ENCODE measurements around the gene STX4. TPM values are rescaled to one million over a fixed set of nuclear protein-coding genes. Genes with fewer than 3 reads are reported as not detected.

STX4 gene
- total RNA-seq, 4 donors from 2014 or later = 14.9 to 24.3 (median 21.4) TPM

- ATAC-seq (no peak), DNase-seq (no peak)
- intact Hi-C loops (cut with DNase I; ENCODE audit: low total_unique reads) (no loop called here), in situ Hi-C loops (cut with MboI; ENCODE audit: low sequenced_read_pairs in 4 of 4) (loop anchor here in 2 of 4 donors (25.0 kb wide), 2 partner anchors 142 to 842 kb away; partner anchors contain the start of genes PRSS36 (in 1 of the 2) and ZNF267 (in 1 of the 2))
- Histone ChIP-seq H3K4me1 (peaks cover 5 to 12% of the 10 kb centered on the region in 2 donors), H3K4me3 (no peak overlapping the region), H3K9me3 (no peaks in the 10 kb centered on the region), H3K36me3 (no peaks in the 10 kb centered on the region), H3K27ac (no peak overlapping the region), H3K27me3 (no peaks in the 10 kb centered on the region)
- TF ChIP-seq POLR2A (IDR thresholded peaks at IDR 0.05) (no peak), CTCF (IDR thresholded peaks at IDR 0.05 in 4 of 5, conservative IDR thresholded peaks at IDR 0.05 in 1 of 5) (no peak)
Measured at GRCh38 chr16:31020536-31020935, 12.8 kb upstream of the STX4 start.

GRCh38 chr16:31022544-31023251, 10.7 kb upstream of the STX4 start:
- ATAC-seq = peak; percentile 94 to 99
- no peaks in the 10 kb centered on the region for H3K27me3 ChIP-seq
- peak overlapping the region in 3 of 4 donors; percentile 67 to 73 (median 69) for H3K27ac ChIP-seq

GRCh38 chr16:31023252-31023602, 10.1 kb upstream of the STX4 start:
- intact Hi-C loops (cut with DNase I; ENCODE audit: low total_unique reads) = no loop called here
- in situ Hi-C loops (cut with MboI; ENCODE audit: low sequenced_read_pairs in 4 of 4) = loop anchor here in 2 of 4 donors (25.0 kb wide), 2 partner anchors 139 to 839 kb away; partner anchors contain the start of genes PRSS36 (in 1 of the 2) and ZNF267 (in 1 of the 2)
- ATAC-seq = no peak

More at GRCh38 chr16:31022544-31023251, 10.7 kb upstream of the STX4 start:
- intact Hi-C loops (cut with DNase I; ENCODE audit: low total_unique reads) = no loop called here
- Histone ChIP-seq H3K36me3 (no peaks in the 10 kb centered on the region), H3K4me1 (peaks cover 5 to 12% of the 10 kb centered on the region in 2 donors), H3K9me3 (no peaks in the 10 kb centered on the region), H3K4me3 (no peak overlapping the region)
- in situ Hi-C loops (cut with MboI; ENCODE audit: low sequenced_read_pairs in 4 of 4) = loop anchor here in 2 of 4 donors (25.0 kb wide), 2 partner anchors 140 to 840 kb away; partner anchors contain the start of genes PRSS36 (in 1 of the 2) and ZNF267 (in 1 of the 2)
- TF ChIP-seq POLR2A (IDR thresholded peaks at IDR 0.05) (no peak), CTCF (IDR thresholded peaks at IDR 0.05 in 4 of 5, conservative IDR thresholded peaks at IDR 0.05 in 1 of 5) (no peak)
- DNase-seq = peak; percentile 41 to 80

GRCh38 chr16:31023627-31024226, 9.6 kb upstream of the STX4 start:
- TF ChIP-seq POLR2A (IDR thresholded peaks at IDR 0.05) (no peak), CTCF (IDR thresholded peaks at IDR 0.05 in 4 of 5, conservative IDR thresholded peaks at IDR 0.05 in 1 of 5) (no peak)
- no peaks in the 10 kb centered on the region for H3K36me3 ChIP-seq
- peaks cover 5 to 12% of the 10 kb centered on the region in 2 donors for H3K4me1 ChIP-seq
- no peaks in the 10 kb centered on the region for H3K9me3 ChIP-seq
- no peak overlapping the region for H3K27ac ChIP-seq
- no peak overlapping the region for H3K4me3 ChIP-seq
- DNase-seq (no peak), ATAC-seq (no peak)
- in situ Hi-C loops (cut with MboI; ENCODE audit: low sequenced_read_pairs in 4 of 4) = loop anchor here in 2 of 4 donors (25.0 kb wide), 2 partner anchors 139 to 839 kb away; partner anchors contain the start of genes PRSS36 (in 1 of the 2) and ZNF267 (in 1 of the 2)
- intact Hi-C loops (cut with DNase I; ENCODE audit: low total_unique reads) = no loop called here
- no peaks in the 10 kb centered on the region for H3K27me3 ChIP-seq

More at GRCh38 chr16:31023252-31023602, 10.1 kb upstream of the STX4 start:
- DNase-seq = no peak
- Histone ChIP-seq H3K36me3 (no peaks in the 10 kb centered on the region), H3K4me3 (no peak overlapping the region), H3K27me3 (no peaks in the 10 kb centered on the region), H3K9me3 (no peaks in the 10 kb centered on the region), H3K27ac (peak overlapping the region in 3 of 4 donors; percentile 67 to 73 (median 69)), H3K4me1 (peaks cover 5 to 12% of the 10 kb centered on the region in 2 donors)
- no peak for TF ChIP-seq POLR2A (IDR thresholded peaks at IDR 0.05)
- no peak for TF ChIP-seq CTCF (IDR thresholded peaks at IDR 0.05 in 4 of 5, conservative IDR thresholded peaks at IDR 0.05 in 1 of 5)
